Measurements from ENCODE around the gene RNU4-1.

DNA sequence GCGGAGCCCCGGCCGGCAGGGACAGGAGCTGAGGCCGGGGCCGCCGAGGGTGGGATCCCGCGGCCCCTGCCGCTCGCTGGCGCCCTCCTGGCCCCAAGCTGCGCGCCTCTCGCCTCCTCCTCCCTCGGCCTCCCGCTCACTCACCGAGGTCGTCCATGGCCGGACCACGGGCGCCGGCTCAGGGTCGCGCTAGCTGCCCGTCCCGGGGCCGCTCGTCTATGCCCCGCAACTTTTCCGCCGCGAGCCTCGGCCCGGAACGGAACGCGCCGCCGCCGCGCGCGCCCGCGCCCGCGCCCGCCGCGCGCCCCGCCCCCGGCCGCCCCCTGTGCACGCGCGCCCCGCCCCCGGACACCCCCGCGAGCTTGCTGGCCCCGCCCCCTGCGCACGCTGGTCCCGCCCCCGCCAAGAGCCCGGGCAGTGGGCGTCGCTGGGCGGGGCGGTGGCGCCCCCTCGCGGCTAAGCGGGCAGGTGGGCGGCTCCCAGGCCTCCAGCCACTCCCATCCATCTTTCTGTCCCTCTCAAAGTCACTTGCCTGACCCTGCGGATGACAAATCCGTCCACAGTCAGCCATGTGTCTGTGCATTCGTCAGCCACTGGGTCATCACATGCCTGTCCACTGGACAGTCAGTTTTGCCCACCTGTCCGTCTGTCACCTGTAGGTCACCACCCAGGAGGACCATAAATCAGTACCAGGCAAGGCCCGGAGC lies 27.4 kb downstream of the RNU4-1 start, which contains the start of gene PXN:
- TF ChIP-seq CSDC2 (CRISPR knock-in tag; IDR thresholded peaks at IDR 0.05): no peak
- no peak for TF ChIP-seq ZFP30 (CRISPR knock-in tag; IDR thresholded peaks at IDR 0.05)
- no peak for TF ChIP-seq ZC3H10 (CRISPR knock-in tag; IDR thresholded peaks at IDR 0.05)
- no peak for TF ChIP-seq ZFP3 (CRISPR knock-in tag; IDR thresholded peaks at IDR 0.05)
- no peak for TF ChIP-seq CREB5 (CRISPR knock-in tag; IDR thresholded peaks at IDR 0.05; ENCODE audit: low read depth)
- no peak for TF ChIP-seq RARB (CRISPR knock-in tag; IDR thresholded peaks at IDR 0.05)
- no peak for TF ChIP-seq ZNF70 (CRISPR knock-in tag; IDR thresholded peaks at IDR 0.05)

All from SK-N-SH treated with all-trans-retinoic acid at 6 μM for 48 hours (cell line).